A549 (cell line): ENCODE results near the gene TCF4.

Source experiments
- CEBPB ChIP-seq, 2 experiments: fragments of >200 bp in 1 of 2; sonication (Bioruptor Twin) in 1 of 2; formaldehyde crosslinking in 1 of 2; IDR thresholded peaks; 2 replicates each; pipeline ENCODE4 v1.6.1; 2012 to 2016
- CTCF ChIP-seq: fragments of >200 bp; sonication (Bioruptor Twin); formaldehyde crosslinking; IDR thresholded peaks from 3 replicates; pipeline ENCODE4 v1.5.1; 2016
- HOXB13 ChIP-seq: fragments of 250-450 bp; sonication (Bioruptor Pico); IDR thresholded peaks from 2 replicates; pipeline ENCODE4 v1.5.0; 2020; ENCODE audit warnings: low read depth, mild to moderate bottlenecking, moderate library complexity
- JUN ChIP-seq, 2 experiments: fragments of >200 bp; sonication (Bioruptor Twin); formaldehyde crosslinking; IDR thresholded peaks; 2 replicates in 1 of 2; 3 replicates in 1 of 2; pipeline ENCODE4 v1.6.1; 2016 to 2017
- JUNB ChIP-seq: fragments of >200 bp; sonication (Bioruptor Twin); formaldehyde crosslinking; IDR thresholded peaks from 2 replicates; pipeline ENCODE4 v1.6.1; 2016
- POLR2A ChIP-seq: IDR thresholded peaks from 2 replicates; pipeline ENCODE4 v1.6.1; 2012; ENCODE audit warnings: mild to moderate bottlenecking, low read length
- RFX5 ChIP-seq: fragments of 450-650 bp; IDR thresholded peaks from 2 replicates; pipeline ENCODE4 v1.7.1; 2014; ENCODE audit warnings: antibody characterized with exemption, mild to moderate bottlenecking, moderate library complexity
- ZNF302 ChIP-seq: fragments of 250-450 bp; sonication (Bioruptor Pico); IDR thresholded peaks from 2 replicates; pipeline ENCODE4 v1.9.0; 2021; ENCODE audit warnings: inconsistent platforms, mild to moderate bottlenecking, moderate library complexity

GRCh38 chr18:55234366-55235093 is 353.5 kb downstream of the TCF4 start:
- TF ChIP-seq POLR2A (no peak), JUN (IDR thresholded peaks at IDR 0.05) (no peak), CEBPB (IDR thresholded peaks at IDR 0.05) (no peak), HOXB13 (CRISPR knock-in tag) (no peak), CTCF (peak; percentile 70), JUNB (no peak), ZNF302 (CRISPR knock-in tag) (no peak), RFX5 (no peak)
